Superior temporal gyrus (tissue), 1 donor: ENCODE data around the gene PTOV1.
A peak's percentile ranks its signal among the peaks of the same experiment; 100 is the strongest.
"Not testable (repeated sequence)": the region's sequence is repeated elsewhere in the genome, so short reads cannot be mapped to it uniquely, and the experiment has no call there.

Experiments used
- DNase-seq: peaks from one replicate; pipeline ENCODE4 v3.0.0-alpha.2; 2016; ENCODE audit errors: extremely low spot score

The PTOV1 gene

GRCh38 chr19:49817964-49818648, 32.9 kb upstream of the PTOV1 start, which contains the start of gene MED25:
MED25 (plus strand) TSS chr19:49818289; CDS start chr19:49818342, 53 bp downstream.
- DNase-seq = peak; percentile 92

- DNase-seq = no peak
Measured at GRCh38 chr19:49818649-49819370, 32.1 kb upstream of the PTOV1 start.

GRCh38 chr19:49819452-49820115, 31.4 kb upstream of the PTOV1 start:
- DNase-seq = not testable (repeated sequence)

GRCh38 chr19:49820125-49820524, 30.8 kb upstream of the PTOV1 start:
- no peak for DNase-seq

- no peak for DNase-seq
Measured at GRCh38 chr19:49823472-49823871, 27.5 kb upstream of the PTOV1 start.

- DNase-seq = no peak
Measured at GRCh38 chr19:49824662-49825061, 26.3 kb upstream of the PTOV1 start.

GRCh38 chr19:49827034-49827433, 23.9 kb upstream of the PTOV1 start:
- no peak for DNase-seq

- no peak for DNase-seq
Measured at GRCh38 chr19:49829200-49829599, 21.8 kb upstream of the PTOV1 start.

GRCh38 chr19:49829721-49830120, 21.2 kb upstream of the PTOV1 start:
- no peak for DNase-seq

- DNase-seq = no peak
Measured at GRCh38 chr19:49830766-49831165, 20.2 kb upstream of the PTOV1 start.

GRCh38 chr19:49831592-49831991, 19.4 kb upstream of the PTOV1 start:
- DNase-seq = no peak

- DNase-seq = no peak
Measured at GRCh38 chr19:49832556-49832955, 18.4 kb upstream of the PTOV1 start.

- no peak for DNase-seq
Measured at GRCh38 chr19:49833599-49833998, 17.4 kb upstream of the PTOV1 start.

GRCh38 chr19:49835562-49835961, 15.4 kb upstream of the PTOV1 start:
- DNase-seq = no peak

- no peak for DNase-seq
Measured at GRCh38 chr19:49836176-49837008, 14.6 kb upstream of the PTOV1 start.

GRCh38 chr19:49837009-49837310, 14.0 kb upstream of the PTOV1 start:
- no peak for DNase-seq

GRCh38 chr19:49837425-49837824, 13.5 kb upstream of the PTOV1 start:
- no peak for DNase-seq

GRCh38 chr19:49838885-49839588, 11.9 kb upstream of the PTOV1 start:
- DNase-seq = no peak

GRCh38 chr19:49839713-49840112, 11.2 kb upstream of the PTOV1 start:
- DNase-seq = no peak

GRCh38 chr19:49840321-49840720, 10.6 kb upstream of the PTOV1 start:
- DNase-seq = no peak

- DNase-seq = no peak
Measured at GRCh38 chr19:49840736-49841249, 10.2 kb upstream of the PTOV1 start.
